ENCODE measurements around the gene SCAMP5. TPM values are rescaled to one million over a fixed set of nuclear protein-coding genes. Genes with fewer than 3 reads are reported as not detected.

Gene SCAMP5
- polyA plus RNA-seq, 1 donor: 47.9 TPM

GRCh38 chr15:75069301-75069925, 74.0 kb downstream of the SCAMP5 start:
- DNase-seq: no peak

DNA sequence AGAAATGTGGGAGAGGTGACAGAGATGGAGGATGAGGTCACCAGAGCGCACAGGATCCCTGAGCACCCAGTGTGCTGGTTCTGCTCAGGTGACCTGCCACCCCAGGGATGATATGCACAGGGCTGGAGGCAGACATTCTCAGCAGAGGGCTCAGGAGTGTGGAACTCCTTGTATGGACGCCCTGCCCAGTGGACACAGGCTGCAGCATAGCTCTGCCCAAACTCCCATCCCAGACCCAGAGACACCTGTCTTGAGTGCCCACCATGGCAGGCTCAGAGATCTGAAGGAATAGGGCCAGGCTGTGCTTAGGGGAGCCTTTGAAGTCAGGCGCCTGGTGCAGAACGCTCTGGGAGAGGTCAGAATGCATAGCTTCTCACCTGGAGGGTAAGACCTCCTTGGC, 75.3 kb downstream of the SCAMP5 start:
- no peak for DNase-seq

Other genes starting within 250 kb of the SCAMP5 start
- 0.18 TPM for gene CYP1A2, start 246.7 kb upstream of the SCAMP5 start, polyA plus RNA-seq (ENCODE audit: insufficient read length)
- 46.2 TPM for gene CSK, start 213.5 kb upstream of the SCAMP5 start, polyA plus RNA-seq (ENCODE audit: insufficient read length)
- gene LMAN1L, start 182.7 kb upstream of the SCAMP5 start, polyA plus RNA-seq (ENCODE audit: insufficient read length): not detected
- gene CPLX3, start 168.9 kb upstream of the SCAMP5 start, polyA plus RNA-seq (ENCODE audit: insufficient read length): not detected
- 32.5 TPM for gene ULK3, start 152.4 kb upstream of the SCAMP5 start, polyA plus RNA-seq (ENCODE audit: insufficient read length)
- gene SCAMP2, start 122.2 kb upstream of the SCAMP5 start, polyA plus RNA-seq (ENCODE audit: insufficient read length): 64.7 TPM
- gene MPI, start 105.5 kb upstream of the SCAMP5 start, polyA plus RNA-seq (ENCODE audit: insufficient read length): 65.7 TPM
- 60.9 TPM for gene FAM219B, start 88.7 kb upstream of the SCAMP5 start, polyA plus RNA-seq (ENCODE audit: insufficient read length)
- 192 TPM for gene COX5A, start 57.5 kb upstream of the SCAMP5 start, polyA plus RNA-seq (ENCODE audit: insufficient read length)
- gene RPP25, start 38.8 kb upstream of the SCAMP5 start, polyA plus RNA-seq (ENCODE audit: insufficient read length): 3.1 TPM
- 13.3 TPM for gene PPCDC, start 28.0 kb downstream of the SCAMP5 start, polyA plus RNA-seq (ENCODE audit: insufficient read length)
- 9.4 TPM for gene C15orf39, start 206.3 kb downstream of the SCAMP5 start, polyA plus RNA-seq (ENCODE audit: insufficient read length)